ENCODE data around the gene CUEDC1.

The CUEDC1 gene

DNA sequence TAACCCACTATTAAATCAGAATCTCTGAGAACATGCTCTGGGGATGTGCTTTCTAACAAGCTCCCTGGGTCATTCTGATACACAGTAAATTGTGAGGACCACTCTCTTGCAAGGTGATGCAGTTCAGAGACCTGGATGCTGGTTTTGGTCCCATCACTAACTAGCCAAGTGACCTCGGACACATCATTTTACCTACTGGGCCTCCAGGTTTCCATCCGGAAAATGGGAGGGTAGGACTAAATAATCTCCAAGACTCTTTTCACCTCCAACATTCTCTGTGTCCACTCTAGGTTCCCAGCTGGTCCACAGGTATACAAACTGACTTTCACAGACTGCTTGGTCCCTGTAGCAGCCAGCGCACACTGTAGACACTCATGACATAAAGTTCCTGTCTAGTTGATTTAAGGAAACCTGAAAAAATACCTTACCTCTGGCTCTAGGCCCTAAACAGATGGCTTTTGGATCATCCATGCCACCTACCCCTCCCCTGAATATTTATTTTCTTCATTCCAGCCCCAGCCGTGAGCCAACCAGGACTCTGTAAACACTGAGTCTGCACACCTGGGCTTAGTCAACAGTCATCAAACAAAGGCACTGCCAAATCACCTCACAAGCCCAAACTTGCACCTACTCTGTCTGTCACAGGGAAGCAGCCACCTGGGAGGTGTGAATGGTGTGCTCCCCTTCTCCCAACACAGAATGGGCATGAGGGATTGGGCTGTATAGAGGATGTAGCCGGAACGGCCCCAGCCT lies 54.0 kb downstream of the CUEDC1 start:
- H3K36me3 ChIP-seq (ENCODE audit: insufficient read depth, low read length), result no peaks in the 10 kb centered on the region
- no peak overlapping the region for H3K9ac ChIP-seq (ENCODE audit: low read depth, low read length)
- no peaks in the 10 kb centered on the region for H3K9me3 ChIP-seq (ENCODE audit: control insufficient read depth, insufficient read depth, low read length)
- H3K4me1 ChIP-seq (ENCODE audit: insufficient read depth, low read length), result peaks cover 59% of the 10 kb centered on the region

DNA sequence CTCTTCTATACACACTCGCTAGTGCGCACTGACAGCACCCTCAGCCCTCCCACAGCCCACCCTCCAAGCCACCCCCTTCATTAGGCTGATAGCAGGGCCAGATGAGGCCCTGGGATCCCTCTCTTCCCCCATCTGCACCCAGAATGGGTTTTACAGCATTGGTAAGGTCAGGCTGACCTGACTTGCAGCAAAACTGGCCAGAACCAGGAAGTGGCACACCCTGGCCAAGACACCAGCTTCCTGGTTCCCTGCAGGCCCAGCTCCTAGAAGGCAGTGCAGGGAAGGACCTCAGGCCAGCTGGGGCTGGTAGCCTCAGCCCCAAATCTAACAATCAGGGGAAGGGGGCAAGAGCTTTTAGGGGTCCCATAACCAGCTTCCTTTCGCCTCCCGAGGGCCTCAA lies 55.4 kb downstream of the CUEDC1 start:
- peaks cover 49% of the 10 kb centered on the region for H3K4me1 ChIP-seq (ENCODE audit: insufficient read depth, low read length)
- H3K9ac ChIP-seq (ENCODE audit: low read depth, low read length), result no peak overlapping the region
- no peaks in the 10 kb centered on the region for H3K9me3 ChIP-seq (ENCODE audit: control insufficient read depth, insufficient read depth, low read length)
- no peaks in the 10 kb centered on the region for H3K36me3 ChIP-seq (ENCODE audit: insufficient read depth, low read length)

DNA sequence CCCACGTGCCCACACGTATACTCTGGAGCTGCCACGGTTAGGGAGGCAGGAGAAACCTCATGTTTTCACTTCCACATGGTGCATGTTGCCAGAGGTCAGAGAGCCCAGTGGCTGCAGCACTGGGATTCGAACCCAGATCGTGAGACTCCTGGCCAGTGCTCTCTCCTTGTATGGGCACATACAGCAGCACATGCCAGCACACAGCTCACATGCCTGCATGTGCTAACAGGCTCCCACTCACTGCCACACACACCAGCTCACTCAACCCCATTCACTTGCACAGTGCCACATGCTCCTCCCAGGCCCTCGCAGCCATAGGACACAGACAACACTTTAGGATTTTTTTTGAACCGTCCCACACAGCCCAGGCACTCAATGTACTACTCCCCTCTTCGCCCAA lies 55.8 kb downstream of the CUEDC1 start:
- H3K36me3 ChIP-seq (ENCODE audit: insufficient read depth, low read length), result no peaks in the 10 kb centered on the region
- peaks cover 45% of the 10 kb centered on the region for H3K4me1 ChIP-seq (ENCODE audit: insufficient read depth, low read length)
- H3K9me3 ChIP-seq (ENCODE audit: control insufficient read depth, insufficient read depth, low read length), result no peaks in the 10 kb centered on the region
- no peak overlapping the region for H3K9ac ChIP-seq (ENCODE audit: low read depth, low read length)

DNA sequence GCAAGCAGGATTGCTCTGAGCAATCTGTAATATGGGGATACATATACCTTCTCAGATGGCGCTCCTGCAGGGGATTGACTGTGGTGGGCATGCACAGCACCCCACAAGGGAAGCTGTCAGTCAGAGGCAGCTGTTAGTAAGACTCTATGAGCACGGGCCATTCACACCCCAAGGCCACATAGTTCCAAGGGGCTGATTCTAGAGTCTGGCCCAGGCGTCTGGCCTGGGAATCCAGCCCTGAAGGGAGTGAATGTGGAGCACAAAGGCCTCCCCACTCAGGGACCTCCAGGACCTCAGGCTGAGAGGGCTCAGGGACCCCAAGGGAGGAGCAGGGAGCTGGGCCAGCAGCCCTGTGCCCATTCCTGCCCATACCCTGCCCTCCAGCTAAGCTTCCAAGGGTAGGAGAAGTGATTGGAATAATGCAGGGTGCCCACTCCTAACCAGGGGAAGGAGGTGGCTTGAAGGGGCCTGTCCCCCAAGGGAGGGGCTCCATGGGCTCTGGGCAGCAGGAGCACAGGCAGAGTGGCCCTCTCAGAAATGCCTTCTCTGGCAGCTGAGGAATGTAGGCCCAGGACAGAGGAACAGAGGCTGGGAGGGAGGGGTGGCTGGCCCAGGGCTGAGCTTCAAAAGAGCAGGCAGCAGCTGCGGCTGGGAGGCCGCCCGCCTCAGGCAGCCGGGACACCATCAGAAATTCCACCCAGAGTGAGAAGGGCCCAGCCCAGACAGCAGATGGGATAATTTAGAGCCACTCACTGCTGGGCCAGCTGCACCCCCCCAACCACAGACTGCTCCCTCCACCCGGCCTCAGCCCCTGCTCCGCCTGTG lies 56.5 kb downstream of the CUEDC1 start:
- Histone ChIP-seq H3K36me3 (ENCODE audit: insufficient read depth, low read length) (no peaks in the 10 kb centered on the region), H3K9ac (ENCODE audit: low read depth, low read length) (no peak overlapping the region), H3K9me3 (ENCODE audit: control insufficient read depth, insufficient read depth, low read length) (no peaks in the 10 kb centered on the region), H3K4me1 (ENCODE audit: insufficient read depth, low read length) (peaks cover 39% of the 10 kb centered on the region)

DNA sequence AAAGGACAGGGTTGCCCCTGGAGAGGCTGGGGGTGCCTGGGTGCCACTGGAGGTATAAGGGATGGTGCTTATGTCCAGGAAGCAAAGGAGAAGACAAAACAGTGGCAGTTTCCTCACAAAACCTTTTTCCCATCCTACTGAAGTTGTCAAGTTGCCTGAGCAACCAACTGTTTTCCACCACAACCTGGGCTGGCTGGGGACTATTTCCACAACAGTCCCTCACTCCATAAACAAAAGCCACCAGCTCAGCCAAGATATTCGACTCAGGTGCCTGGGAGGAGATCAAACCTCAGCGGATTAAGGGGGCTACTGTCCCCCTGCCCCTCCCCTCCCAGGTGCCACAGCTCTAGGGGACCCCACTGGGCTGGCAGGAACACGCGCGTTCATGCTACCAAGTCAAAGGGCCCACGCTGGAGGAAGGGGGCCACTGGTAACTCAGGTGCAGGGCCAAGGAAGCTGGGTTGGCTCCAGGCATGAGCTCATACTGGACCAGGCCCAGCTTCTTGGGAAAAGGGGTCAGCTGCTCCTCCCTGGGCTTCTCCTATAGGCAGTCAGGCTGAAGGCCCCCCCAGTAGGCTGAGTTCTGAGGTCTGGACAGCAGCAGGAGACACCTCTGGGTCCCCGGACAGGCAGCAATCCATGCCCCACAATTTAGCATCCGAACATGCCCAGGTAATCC lies 59.7 kb downstream of the CUEDC1 start:
- no peaks in the 10 kb centered on the region for H3K36me3 ChIP-seq (ENCODE audit: insufficient read depth, low read length)
- H3K9ac ChIP-seq (ENCODE audit: low read depth, low read length), result no peak overlapping the region
- peaks cover 36% of the 10 kb centered on the region for H3K4me1 ChIP-seq (ENCODE audit: insufficient read depth, low read length)
- H3K9me3 ChIP-seq (ENCODE audit: control insufficient read depth, insufficient read depth, low read length), result no peaks in the 10 kb centered on the region

DNA sequence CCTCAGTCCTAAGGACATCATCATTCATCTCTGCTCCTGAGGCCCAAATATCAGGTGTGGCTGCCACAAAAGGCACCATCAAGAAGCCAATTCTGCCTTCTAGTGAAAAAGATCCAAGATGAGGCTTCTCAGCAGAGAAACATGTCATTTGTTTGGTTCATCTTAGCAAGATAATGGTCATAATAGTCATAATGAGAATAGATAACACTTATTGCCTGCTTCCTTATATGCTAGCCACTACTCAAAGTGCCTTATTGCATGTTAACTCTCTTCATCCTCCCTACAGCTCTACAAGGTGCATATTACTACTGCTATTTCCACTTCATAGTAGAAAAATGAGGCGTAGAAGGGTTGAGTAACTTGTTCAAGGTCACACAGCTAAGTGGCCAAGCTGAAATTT lies 60.4 kb downstream of the CUEDC1 start:
- no peaks in the 10 kb centered on the region for H3K9me3 ChIP-seq (ENCODE audit: control insufficient read depth, insufficient read depth, low read length)
- H3K4me1 ChIP-seq (ENCODE audit: insufficient read depth, low read length), result peaks cover 37% of the 10 kb centered on the region
- H3K9ac ChIP-seq (ENCODE audit: low read depth, low read length), result no peak overlapping the region
- H3K36me3 ChIP-seq (ENCODE audit: insufficient read depth, low read length), result no peaks in the 10 kb centered on the region

DNA sequence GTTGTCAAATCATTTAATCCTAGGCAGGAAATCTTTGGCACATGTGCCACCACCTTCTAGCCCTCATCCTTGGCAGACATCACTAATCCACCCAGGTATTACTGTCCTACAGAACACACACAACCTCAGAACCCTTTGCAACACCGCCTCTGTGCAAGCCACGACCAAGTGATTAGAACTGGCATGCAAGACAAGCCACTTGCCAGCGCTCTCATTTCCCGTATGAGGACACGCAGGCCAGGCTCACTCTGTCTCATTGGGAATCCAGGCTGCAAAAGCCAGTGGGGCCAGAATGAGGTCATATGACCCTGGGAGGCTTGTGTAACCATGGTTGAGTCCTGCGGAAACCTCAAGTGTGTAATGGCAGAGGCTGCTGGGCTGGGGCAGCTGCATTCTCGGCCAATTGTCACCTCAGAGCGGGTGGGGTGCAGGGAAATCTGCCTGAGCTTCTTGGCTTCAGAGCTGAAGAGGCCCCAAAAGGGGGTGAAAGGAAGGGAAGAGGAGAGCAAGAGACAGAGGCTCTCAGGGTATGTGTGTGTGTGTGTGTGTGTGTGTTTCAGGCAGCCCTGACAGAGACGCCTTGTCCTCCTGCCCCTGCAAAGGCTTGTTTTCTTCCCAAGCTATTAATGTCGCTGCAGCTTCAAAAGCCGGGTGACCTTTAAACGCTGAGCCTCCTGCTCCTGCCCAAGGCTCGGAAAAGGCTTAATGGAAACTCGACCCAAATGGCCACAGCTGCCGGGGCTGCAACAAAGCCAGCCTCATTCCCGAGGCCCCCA lies 62.2 kb downstream of the CUEDC1 start:
- Histone ChIP-seq H3K9me3 (ENCODE audit: control insufficient read depth, insufficient read depth, low read length) (no peaks in the 10 kb centered on the region), H3K9ac (ENCODE audit: low read depth, low read length) (peak overlapping the region; percentile 4; the same call in 1 of the 2 replicates), H3K36me3 (ENCODE audit: insufficient read depth, low read length) (no peaks in the 10 kb centered on the region), H3K4me1 (ENCODE audit: insufficient read depth, low read length) (peaks cover 19% of the 10 kb centered on the region)

DNA sequence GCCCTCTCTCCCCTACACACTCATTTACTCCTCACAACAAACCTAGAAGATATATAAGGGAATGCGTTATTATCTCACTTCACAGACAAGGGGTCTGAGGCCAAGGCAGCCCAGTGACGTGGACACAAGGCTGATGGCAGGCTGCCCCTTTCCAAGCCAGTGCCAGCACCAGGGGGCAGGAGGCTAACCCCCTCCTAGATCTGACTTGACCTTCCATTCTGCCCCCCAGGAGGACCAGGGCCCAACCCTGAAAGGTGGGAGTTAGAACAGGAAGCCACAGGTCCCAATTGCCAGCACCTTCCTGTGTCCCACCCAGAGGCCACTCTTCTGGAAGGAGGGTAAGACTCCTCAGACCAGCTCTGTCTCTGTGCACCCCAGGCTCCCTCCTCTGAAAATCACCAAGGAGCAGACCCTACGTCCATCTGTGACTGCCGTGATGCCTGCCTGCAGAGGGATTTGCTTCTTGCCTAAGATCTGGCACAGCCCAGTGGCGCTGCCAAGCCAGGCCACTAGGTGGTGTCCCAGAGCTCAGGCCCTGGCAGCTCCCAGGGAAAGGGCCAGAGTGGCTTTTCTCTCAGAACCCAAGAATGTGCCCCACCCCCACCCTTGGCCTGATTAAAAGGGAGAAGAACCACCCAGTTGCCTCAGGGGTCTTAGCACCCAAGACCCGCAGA lies 62.9 kb downstream of the CUEDC1 start:
- no peak overlapping the region for H3K9ac ChIP-seq (ENCODE audit: low read depth, low read length)

DNA sequence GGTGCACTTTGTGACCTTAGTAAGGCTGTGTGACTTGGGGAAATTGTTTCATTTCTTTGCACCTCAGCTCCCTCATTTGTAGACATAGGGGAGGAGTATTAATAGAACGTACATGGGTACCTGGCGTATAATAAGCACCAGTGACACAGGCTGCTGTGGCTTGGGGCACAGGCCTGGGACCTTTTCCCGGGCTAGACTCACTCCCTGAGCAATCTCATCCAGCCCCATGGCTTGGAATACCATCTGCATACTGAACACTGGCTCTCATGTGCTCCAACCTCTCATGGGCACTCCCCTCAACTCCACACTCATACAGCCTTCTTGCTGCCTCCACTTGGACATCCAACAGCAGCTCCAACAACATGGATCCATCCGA lies 64.4 kb downstream of the CUEDC1 start:
- H3K36me3 ChIP-seq (ENCODE audit: insufficient read depth, low read length), result no peaks in the 10 kb centered on the region
- H3K9me3 ChIP-seq (ENCODE audit: control insufficient read depth, insufficient read depth, low read length), result no peaks in the 10 kb centered on the region
- H3K4me1 ChIP-seq (ENCODE audit: insufficient read depth, low read length), result peaks cover 17% of the 10 kb centered on the region
- H3K9ac ChIP-seq (ENCODE audit: low read depth, low read length), result no peak overlapping the region

More for the DNA sequence above, 62.9 kb downstream of the CUEDC1 start:
- Histone ChIP-seq H3K4me1 (ENCODE audit: insufficient read depth, low read length) (peaks cover 17% of the 10 kb centered on the region), H3K9me3 (ENCODE audit: control insufficient read depth, insufficient read depth, low read length) (no peaks in the 10 kb centered on the region), H3K36me3 (ENCODE audit: insufficient read depth, low read length) (no peaks in the 10 kb centered on the region)

DNA sequence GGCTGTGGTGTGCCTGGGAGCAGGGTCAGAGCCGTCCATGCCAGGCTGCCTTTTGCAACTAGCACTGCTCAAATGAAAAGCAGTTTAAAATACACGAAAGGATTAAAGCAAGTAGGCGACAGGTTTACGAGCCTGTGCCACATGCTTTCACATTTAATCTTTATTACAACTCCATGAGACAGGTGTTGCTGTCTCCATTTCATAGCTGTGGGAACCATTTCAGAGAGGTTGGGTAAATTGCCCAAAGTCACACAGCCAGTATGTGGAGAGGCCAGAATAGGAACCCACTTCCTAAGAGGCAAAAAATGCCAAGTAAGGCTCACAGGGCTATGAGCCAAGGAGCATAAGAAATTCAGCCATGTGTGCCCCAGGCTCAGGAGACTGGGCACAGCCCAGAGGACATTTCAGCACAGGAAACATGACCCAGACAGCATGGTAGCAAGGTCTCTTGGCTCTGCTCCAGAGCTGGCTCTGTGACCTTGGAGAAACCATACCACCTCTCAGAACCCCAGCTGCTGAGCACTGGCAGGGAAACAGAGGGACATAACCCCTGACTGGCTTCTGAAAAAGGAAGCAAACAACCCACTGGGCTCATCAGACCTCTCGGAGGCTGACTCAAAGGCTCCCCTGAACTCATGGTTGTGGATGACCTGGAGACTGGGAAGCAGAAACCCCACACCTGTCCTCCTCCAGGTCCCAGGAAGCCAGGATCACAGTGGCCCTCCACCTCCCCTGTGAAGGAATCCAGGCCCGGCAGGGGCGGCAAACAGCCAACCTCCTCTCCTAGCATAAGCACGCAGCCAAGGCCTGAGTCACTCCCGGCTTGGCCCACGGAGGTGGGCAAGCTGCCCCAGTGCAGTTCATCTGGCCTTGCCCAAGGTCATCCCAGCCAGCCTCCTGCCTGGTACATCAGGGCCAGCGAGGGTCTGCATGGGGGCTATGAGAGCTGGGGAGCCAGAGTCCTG lies 65.0 kb downstream of the CUEDC1 start:
- Histone ChIP-seq H3K36me3 (ENCODE audit: insufficient read depth, low read length) (no peaks in the 10 kb centered on the region), H3K9me3 (ENCODE audit: control insufficient read depth, insufficient read depth, low read length) (no peaks in the 10 kb centered on the region), H3K4me1 (ENCODE audit: insufficient read depth, low read length) (peaks cover 17% of the 10 kb centered on the region), H3K9ac (ENCODE audit: low read depth, low read length) (no peak overlapping the region)

DNA sequence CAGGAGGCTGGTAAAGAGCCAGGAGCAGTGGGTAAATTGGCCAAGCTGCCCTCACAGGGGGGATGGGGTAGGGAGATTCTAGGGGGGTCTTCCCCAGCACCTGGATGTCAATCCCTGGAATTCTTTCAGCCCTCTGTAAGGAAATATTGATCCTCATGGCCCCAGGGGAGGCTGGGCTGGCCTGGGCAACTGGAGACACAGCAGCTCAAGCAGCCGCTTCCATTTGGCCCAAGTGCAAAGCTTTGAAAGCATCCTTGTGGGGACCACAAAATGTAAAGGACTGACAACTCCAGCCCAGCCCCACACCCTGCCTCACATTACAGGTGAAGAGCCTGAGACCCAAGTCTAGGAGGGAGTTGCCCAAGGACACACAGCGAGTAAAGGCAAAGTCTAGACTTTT lies 66.0 kb downstream of the CUEDC1 start:
- Histone ChIP-seq H3K4me1 (ENCODE audit: insufficient read depth, low read length) (peaks cover 17% of the 10 kb centered on the region), H3K9me3 (ENCODE audit: control insufficient read depth, insufficient read depth, low read length) (no peaks in the 10 kb centered on the region), H3K36me3 (ENCODE audit: insufficient read depth, low read length) (no peaks in the 10 kb centered on the region), H3K9ac (ENCODE audit: low read depth, low read length) (no peak overlapping the region)

DNA sequence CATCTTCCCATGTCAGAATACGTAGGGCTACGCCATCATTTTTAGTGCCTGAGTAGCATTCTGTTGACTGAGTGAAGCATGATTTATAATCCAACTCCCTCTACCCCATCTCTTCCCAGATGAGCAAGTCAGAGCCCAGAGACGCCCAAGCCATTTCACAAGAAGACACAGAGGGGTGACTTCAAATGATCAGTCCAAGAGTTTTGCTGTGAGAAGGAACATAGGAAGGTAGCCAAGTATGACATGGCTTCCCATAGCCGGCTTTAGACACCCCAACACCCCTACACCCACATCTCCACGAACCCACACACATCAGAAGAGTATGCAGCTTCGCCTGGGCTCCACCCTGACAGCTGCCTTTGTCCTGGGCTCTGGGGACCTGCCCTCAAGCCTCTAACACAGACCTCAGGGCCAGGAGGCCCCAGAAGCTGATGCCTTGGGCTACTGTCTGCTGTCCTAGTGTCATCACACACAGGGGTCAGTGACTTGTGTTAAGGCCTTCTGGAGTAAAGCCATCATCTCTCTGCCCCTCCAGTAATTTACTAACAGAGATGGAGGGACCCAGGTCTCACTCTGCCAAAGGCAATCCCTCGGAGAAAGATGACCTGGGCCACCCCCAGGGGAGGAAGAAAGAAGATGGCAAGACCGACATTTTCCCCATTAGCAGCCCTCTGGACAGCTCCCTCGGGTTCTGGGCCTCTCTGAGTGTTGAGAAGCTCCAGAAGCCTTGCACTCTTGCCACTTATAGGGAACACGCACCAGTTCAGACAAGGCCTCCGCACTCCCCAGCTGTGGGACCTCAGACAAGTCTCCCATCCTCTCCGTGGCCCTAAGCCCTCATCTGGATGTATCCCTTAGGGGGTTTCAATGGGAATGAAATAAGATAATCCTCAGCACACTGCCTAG lies 66.6 kb downstream of the CUEDC1 start:
- Histone ChIP-seq H3K4me1 (ENCODE audit: insufficient read depth, low read length) (peaks cover 17% of the 10 kb centered on the region), H3K9ac (ENCODE audit: low read depth, low read length) (no peak overlapping the region), H3K36me3 (ENCODE audit: insufficient read depth, low read length) (no peaks in the 10 kb centered on the region), H3K9me3 (ENCODE audit: control insufficient read depth, insufficient read depth, low read length) (no peaks in the 10 kb centered on the region)

Measured in ES-I3 (cell line).